Muscle layer of duodenum (tissue), 2 donors: Measurements from ENCODE around the gene CLEC3B.
"Not testable (repeated sequence)": the region's sequence is repeated elsewhere in the genome, so short reads cannot be mapped to it uniquely, and the experiment has no call there.

Source experiments
- H3K27ac ChIP-seq: one replicate; pipeline ENCODE4 v1.7.0; 2013; ENCODE audit warnings: mild to moderate bottlenecking, low read length
- H3K27me3 ChIP-seq: one replicate; pipeline ENCODE4 v1.7.0; 2013; ENCODE audit warnings: low read depth, mild to moderate bottlenecking, control low read depth, low read length
- H3K36me3 ChIP-seq, 2 donors: one replicate each; pipeline ENCODE4 v1.7.0; 2013; ENCODE audit warnings: low read length in 2 of 2, control low read depth in 1 of 2, mild to moderate bottlenecking in 1 of 2; ENCODE audit not compliant: insufficient read depth in 2 of 2, control insufficient read depth in 1 of 2
- H3K4me1 ChIP-seq, 2 donors: one replicate each; pipeline ENCODE4 v1.7.0; 2013; ENCODE audit warnings: low read length in 2 of 2, mild to moderate bottlenecking in 2 of 2, control low read depth in 1 of 2, moderate library complexity in 1 of 2; ENCODE audit not compliant: insufficient read depth in 2 of 2, control insufficient read depth in 1 of 2
- H3K4me3 ChIP-seq, 2 donors: one replicate each; pipeline ENCODE4 v1.7.0; 2013; ENCODE audit warnings: low read length in 2 of 2, low read depth in 1 of 2, mild to moderate bottlenecking in 1 of 2
- H3K9me3 ChIP-seq, 2 donors: one replicate each; pipeline ENCODE4 v1.7.0; 2013; ENCODE audit warnings: low read length in 2 of 2, control low read depth in 1 of 2, mild to moderate bottlenecking in 1 of 2; ENCODE audit not compliant: control insufficient read depth in 1 of 2
- donor health status: healthy.

The CLEC3B gene, protein sequence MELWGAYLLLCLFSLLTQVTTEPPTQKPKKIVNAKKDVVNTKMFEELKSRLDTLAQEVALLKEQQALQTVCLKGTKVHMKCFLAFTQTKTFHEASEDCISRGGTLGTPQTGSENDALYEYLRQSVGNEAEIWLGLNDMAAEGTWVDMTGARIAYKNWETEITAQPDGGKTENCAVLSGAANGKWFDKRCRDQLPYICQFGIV

DNA sequence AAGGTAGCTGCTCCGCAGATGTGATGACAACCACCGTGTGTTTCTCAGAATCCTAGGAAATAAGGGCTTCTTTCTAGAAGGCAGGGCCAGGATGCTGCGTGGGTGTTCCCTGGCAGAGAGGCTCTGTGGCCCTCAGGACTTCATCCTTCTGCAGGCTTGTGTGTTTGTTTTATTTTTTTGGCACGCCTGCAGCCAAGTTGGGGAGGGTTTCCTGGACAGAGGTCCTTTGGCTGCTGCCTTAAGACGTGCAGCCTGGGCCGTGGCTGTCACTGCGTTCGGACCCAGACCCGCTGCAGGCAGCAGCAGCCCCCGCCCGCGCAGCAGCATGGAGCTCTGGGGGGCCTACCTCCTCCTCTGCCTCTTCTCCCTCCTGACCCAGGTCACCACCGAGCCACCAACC is at the start of gene CLEC3B:
TSS of gene CLEC3B (plus strand) at position 266 of the 400 bp plus-strand sequence. CDS start at position 326, 60 bp downstream.
- Histone ChIP-seq H3K36me3 (no peaks in the 10 kb centered on the region), H3K4me3 (peak within 1 kb of the TSS; percentile 43 to 58), H3K27me3 (no peaks in the 10 kb centered on the region), H3K4me1 (peaks cover 15 to 27% of the 10 kb centered on the region in 2 donors), H3K9me3 (no peaks in the 10 kb centered on the region), H3K27ac (peak within 1 kb of the TSS; percentile 19)

DNA sequence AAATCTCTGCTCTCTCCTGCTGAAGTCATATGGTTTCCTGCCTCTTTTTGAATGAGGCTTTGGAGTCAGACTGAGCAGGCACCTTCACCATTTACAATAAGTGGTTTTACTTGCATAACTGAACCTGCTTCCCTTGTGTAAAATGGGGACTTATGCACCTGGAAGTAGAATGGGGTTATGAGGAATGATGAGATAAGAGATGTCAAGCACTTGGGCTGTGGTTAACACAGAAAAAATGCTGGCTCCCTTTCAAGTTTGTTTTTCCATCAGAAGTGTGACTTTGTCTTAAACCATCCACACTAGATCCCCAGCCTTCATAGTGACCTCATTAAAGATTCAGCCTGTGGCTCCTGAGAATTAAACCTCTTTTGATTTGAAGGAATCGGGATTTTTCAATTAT is 44.9 kb upstream of the CLEC3B start:
- Histone ChIP-seq H3K27me3 (no peaks in the 10 kb centered on the region), H3K4me1 (peaks cover 4 to 18% of the 10 kb centered on the region in 2 donors), H3K27ac (no peak overlapping the region), H3K36me3 (no peaks in the 10 kb centered on the region), H3K9me3 (no peaks in the 10 kb centered on the region), H3K4me3 (no peak overlapping the region)

DNA sequence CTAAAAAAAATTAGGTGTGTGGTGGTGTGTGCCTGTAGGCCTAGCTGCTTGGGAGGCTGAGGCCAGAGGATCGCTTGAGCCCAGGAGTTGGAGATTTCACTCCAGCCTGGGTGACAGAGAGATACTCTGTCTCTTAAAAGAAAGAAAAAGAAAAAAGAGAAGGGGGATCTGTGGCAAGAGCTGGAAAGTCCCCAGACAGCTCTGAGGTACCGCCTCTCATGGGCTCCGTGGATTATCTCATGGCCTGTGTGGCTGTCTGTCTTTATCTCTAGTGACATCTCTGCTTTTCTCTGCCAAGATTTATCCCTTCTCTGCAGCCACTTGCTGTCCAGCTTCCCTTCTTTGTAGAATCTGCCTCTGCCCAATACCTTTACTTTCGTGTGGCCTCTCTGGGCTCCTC is 44.4 kb upstream of the CLEC3B start:
- Histone ChIP-seq H3K4me1 (peaks cover 4 to 16% of the 10 kb centered on the region in 2 donors), H3K4me3 (no peak overlapping the region)

DNA sequence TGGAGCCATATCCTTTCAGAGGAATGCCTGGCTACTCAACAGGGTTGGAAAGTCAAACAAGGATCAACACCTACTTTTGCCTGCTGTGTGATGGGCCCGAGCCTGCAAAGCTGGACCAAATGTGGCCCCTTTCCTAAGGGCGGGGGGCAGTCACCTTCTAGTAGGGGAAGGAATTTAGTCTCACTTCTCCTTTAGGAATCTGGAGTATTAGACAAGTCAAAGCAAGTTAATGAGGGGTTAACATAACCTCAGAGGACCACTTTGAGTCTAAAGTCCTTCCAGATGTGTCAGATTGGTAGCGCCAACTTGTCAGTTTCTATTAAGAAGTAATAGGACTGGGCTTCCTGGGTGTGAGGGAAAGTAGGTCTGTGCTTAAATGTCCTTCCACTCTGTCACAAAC is 43.3 kb upstream of the CLEC3B start:
- Histone ChIP-seq H3K27ac (no peak overlapping the region), H3K4me1 (peaks cover 0 to 6% of the 10 kb centered on the region in 2 donors), H3K9me3 (no peaks in the 10 kb centered on the region), H3K27me3 (no peaks in the 10 kb centered on the region), H3K4me3 (no peak overlapping the region), H3K36me3 (no peaks in the 10 kb centered on the region)

More for the DNA sequence above, 44.4 kb upstream of the CLEC3B start:
- Histone ChIP-seq H3K36me3 (no peaks in the 10 kb centered on the region), H3K27me3 (no peaks in the 10 kb centered on the region), H3K27ac (no peak overlapping the region), H3K9me3 (no peaks in the 10 kb centered on the region)

DNA sequence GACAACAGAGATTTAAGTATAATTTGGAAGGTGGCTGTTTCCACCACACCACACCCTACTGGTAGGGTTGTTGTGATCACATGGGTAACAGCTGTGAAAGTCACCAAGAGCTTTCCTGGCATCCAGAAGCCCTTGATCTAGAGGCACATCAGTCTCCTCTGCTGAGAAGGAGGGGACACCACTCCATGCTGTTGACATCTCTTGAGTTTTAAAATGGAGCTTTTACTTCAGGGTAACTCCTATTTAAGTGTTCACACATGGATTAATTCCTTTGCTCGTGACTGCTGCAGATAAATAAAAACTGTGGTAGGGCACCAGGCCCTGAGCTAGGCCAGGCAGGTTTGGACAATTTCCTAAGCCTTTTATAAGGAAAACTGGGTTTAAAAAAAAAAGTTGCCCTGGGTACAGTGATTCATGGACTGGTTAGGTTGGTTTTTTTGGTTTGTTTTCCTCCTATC is 42.6 kb upstream of the CLEC3B start:
- Histone ChIP-seq H3K9me3 (no peaks in the 10 kb centered on the region), H3K27me3 (no peaks in the 10 kb centered on the region), H3K27ac (no peak overlapping the region), H3K4me3 (no peak overlapping the region), H3K36me3 (no peaks in the 10 kb centered on the region), H3K4me1 (peaks cover 0 to 4% of the 10 kb centered on the region in 2 donors)

DNA sequence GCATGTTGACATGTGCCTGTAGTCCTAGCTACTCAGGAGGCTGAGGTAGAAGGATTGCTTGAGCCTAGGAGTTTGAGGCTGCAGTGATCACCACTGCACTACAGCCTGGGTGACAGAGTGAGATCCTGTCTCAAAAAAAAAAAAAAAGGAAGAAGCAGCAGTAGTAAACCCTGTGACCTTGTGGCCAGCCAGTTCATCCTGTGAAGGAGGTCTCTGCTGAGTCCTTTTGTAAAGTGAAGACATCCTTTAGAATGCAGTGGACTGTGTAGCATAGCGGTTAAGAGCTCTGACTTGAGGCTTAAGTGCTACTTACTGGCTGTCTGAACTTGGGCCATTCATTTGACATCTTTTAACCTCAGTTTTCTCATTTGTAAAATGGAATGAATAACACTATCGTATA is 41.8 kb upstream of the CLEC3B start:
- Histone ChIP-seq H3K36me3 (no peaks in the 10 kb centered on the region), H3K27ac (no peak overlapping the region), H3K4me1 (no peaks in the 10 kb centered on the region)

DNA sequence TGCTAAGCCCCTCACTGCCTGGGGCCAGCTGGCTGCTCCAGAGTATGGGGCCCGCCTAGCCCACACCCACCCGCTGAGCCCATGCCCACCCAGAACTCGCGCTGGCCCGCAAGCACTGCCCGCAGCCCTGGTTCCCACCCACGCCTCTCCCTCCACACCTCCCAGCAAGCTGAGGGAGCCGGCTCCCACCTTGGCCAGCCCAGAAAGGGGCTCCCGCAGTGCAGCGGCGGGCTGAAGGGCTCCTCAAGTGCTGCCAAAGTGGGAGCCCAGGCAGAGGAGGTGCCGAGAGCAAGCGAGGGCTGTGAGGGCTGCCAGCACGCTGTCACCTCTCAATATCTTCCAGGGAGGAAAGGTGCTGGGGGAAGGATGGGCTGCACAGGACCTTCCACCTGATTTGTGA is 39.8 kb upstream of the CLEC3B start:
- not testable (repeated sequence) for H3K27me3 ChIP-seq, H3K4me1 ChIP-seq, H3K27ac ChIP-seq, H3K4me3 ChIP-seq, H3K9me3 ChIP-seq
- H3K36me3 ChIP-seq, result peaks cover 8 to 19% of the 10 kb centered on the region in 2 donors

More for the DNA sequence above, 41.8 kb upstream of the CLEC3B start:
- Histone ChIP-seq H3K27me3 (no peaks in the 10 kb centered on the region), H3K9me3 (no peaks in the 10 kb centered on the region), H3K4me3 (no peak overlapping the region)

DNA sequence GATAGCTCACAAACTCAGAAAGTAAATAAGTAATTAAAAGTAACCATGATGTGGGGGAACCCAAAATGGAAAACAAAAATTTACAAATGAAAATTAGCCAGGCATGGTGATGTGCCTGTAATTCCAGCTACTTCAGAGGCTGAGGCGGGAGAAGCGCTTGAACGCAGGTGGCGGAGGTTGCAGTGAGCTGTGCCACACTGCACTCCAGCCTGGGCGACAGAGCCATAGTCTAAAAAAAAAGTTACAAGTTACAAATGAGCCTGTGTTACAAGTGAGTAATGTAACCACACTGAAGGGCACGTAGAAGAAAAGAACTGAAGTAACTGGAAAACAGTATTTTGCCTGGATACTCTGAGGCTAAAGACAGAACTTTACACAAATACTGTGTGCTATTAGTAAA is 38.8 kb upstream of the CLEC3B start:
- Histone ChIP-seq H3K27me3 (no peaks in the 10 kb centered on the region), H3K36me3 (peaks cover 10 to 25% of the 10 kb centered on the region in 2 donors), H3K27ac (no peak overlapping the region), H3K9me3 (no peaks in the 10 kb centered on the region), H3K4me1 (no peaks in the 10 kb centered on the region), H3K4me3 (no peak overlapping the region)

DNA sequence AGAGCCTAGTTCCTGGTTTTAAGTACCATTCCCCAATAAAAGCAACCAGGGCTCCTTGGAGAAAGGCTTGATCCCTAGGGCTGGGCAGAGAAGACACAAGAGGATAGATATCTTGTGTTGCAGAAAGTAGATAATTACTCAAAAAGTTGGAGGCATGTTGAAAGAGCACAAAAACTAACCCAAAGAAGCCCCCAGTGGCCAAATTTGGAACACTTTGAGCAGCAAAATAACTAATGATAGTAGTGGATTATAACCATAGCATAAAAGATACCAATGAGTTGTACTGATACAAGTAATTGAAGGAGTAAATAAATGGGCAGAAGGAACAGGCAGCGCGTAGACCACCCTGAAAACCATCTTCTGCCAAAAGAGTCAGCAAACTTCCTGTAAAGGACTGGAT is 38.0 kb upstream of the CLEC3B start:
- Histone ChIP-seq H3K4me3 (no peak overlapping the region), H3K36me3 (peaks cover 10 to 32% of the 10 kb centered on the region in 2 donors), H3K27me3 (no peaks in the 10 kb centered on the region), H3K27ac (no peak overlapping the region), H3K9me3 (no peaks in the 10 kb centered on the region), H3K4me1 (no peaks in the 10 kb centered on the region)

DNA sequence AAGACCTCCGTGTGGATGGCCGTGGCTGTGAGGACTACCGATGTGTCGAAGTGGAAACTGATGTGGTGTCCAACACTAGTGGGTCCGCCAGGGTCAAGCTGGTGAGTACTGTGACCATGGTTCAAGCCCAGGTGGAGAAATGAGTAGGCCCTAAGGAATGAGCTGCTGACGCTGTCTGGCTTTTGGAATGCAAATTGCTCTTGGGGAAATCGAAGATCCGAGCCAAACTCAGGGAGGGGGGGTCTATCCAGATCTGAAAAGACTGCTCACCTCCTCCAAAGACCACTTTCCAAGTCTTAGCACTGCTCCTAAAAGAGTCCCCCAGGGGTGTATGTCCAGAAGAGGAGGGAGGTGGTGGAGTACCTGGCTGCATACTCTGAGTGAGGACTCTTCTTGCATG is 37.0 kb upstream of the CLEC3B start:
- H3K27ac ChIP-seq, result no peak overlapping the region
- no peaks in the 10 kb centered on the region for H3K4me1 ChIP-seq
- no peaks in the 10 kb centered on the region for H3K27me3 ChIP-seq
- H3K4me3 ChIP-seq, result no peak overlapping the region
- peaks cover 10 to 34% of the 10 kb centered on the region in 2 donors for H3K36me3 ChIP-seq
- no peaks in the 10 kb centered on the region for H3K9me3 ChIP-seq

DNA sequence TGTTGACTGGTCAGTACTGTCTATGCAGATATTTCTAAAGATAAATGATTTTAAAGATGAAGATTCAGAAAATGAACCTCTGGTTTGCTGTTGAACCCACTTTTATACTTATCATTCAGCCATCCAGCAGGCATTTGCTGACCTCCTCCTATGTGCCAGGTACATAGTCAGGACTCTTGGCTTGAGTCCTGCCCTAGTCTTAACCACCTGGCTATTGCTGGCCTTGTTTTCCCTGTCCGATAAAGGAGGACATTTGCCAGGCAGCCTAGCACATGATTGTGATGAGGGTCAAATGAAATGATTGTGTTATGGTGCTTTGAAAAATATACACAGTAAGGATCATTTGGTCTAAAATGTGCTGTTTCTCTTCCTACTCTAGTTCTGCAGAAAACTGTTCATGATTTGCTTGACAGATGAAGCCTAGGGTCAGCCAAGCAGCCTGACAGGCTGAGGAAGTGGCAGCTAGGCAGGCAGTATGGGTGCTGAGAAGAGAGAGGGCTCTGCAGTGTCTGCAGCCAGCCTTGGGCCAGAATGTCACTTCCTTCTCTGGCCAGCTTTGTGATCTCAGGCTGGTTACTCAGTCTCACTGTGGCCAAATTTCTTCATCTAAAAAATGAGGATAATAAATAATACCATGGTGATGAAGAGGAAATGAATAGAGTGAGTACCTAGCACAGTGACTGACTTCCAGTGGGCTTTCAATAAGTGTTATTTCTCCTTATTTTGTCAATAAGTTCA is 36.3 kb upstream of the CLEC3B start:
- H3K36me3 ChIP-seq, result peaks cover 10 to 34% of the 10 kb centered on the region in 2 donors
- no peak overlapping the region for H3K27ac ChIP-seq

More for the DNA sequence above, 36.3 kb upstream of the CLEC3B start:
- H3K27me3 ChIP-seq, result no peaks in the 10 kb centered on the region
- no peaks in the 10 kb centered on the region for H3K9me3 ChIP-seq
- H3K4me1 ChIP-seq, result no peaks in the 10 kb centered on the region
- H3K4me3 ChIP-seq, result no peak overlapping the region
